Endothelial cell of umbilical vein (primary cell): ENCODE results near the gene ASTN1. TPM values are rescaled to one million over a fixed set of nuclear protein-coding genes. Genes with fewer than 3 reads are reported as not detected.

Experiments
- BruUV-seq: library from RNA; stranded (reverse); fragments of 400-500 nt; replicated peaks from 2 replicates; lab custom pipeline; 2021; lab: Mats Ljungman, UMichigan
- CTCF ChIA-PET: fragments of 300-600, 350-600 bp; sonication (Branson Sonifier 250); formaldehyde crosslinking; loops from one replicate; lab custom pipeline; 2021; ENCODE audit warnings: antibody characterized with exemption, inconsistent platforms; lab: Charles Lee
- POLR2A ChIA-PET: fragments of 300-600, 350-600 bp; sonication (Branson Sonifier 250); formaldehyde crosslinking; loops from one replicate; lab custom pipeline; 2021; ENCODE audit warnings: antibody characterized with exemption, inconsistent platforms; lab: Charles Lee
- DNase-seq: peaks from one replicate; pipeline ENCODE4 v3.0.0-alpha.2; 2011; ENCODE audit warnings: low read depth, low spot score
- FAIRE-seq: peaks from 2 replicates; lab custom pipeline; 2011; peaks lifted over from hg19 to GRCh38; lab: Jason Lieb, UNC
- H2AFZ ChIP-seq: 2 replicates; pipeline ENCODE4 v1.6.0; 2012; ENCODE audit warnings: low read depth, low read length, control low read depth, inconsistent platforms
- H3K27ac ChIP-seq: 2 replicates; pipeline ENCODE4 v1.5.1; 2011; ENCODE audit warnings: low read depth, mild to moderate bottlenecking, control low read depth, low read length, moderate library complexity; ENCODE audit not compliant: insufficient read depth
- H3K27me3 ChIP-seq, 2 experiments: 2 replicates each; pipeline versions ENCODE4 v1.6.0 to v1.6.1; 2011; ENCODE audit warnings: low read length in 2 of 2, mixed read lengths in 1 of 2; ENCODE audit not compliant: control insufficient read depth in 2 of 2, insufficient read depth in 2 of 2
- H3K36me3 ChIP-seq, 2 experiments: 2 replicates in 1 of 2; 3 replicates in 1 of 2; pipeline ENCODE4 v1.5.1; 2011; ENCODE audit warnings: low read length in 2 of 2, mild to moderate bottlenecking in 1 of 2, moderate library complexity in 1 of 2; ENCODE audit not compliant: control insufficient read depth in 2 of 2, insufficient read depth in 2 of 2; ENCODE audit errors: extremely low read depth in 1 of 2
- H3K4me1 ChIP-seq: 3 replicates; pipeline ENCODE4 v1.5.1; 2011; ENCODE audit warnings: mild to moderate bottlenecking, low read length; ENCODE audit not compliant: control insufficient read depth, insufficient read depth; ENCODE audit errors: extremely low read depth
- H3K4me2 ChIP-seq: 2 replicates; pipeline ENCODE4 v1.6.1; 2011; ENCODE audit warnings: low read length, control low read depth, mixed read lengths; ENCODE audit not compliant: insufficient read depth
- H3K4me3 ChIP-seq, 3 experiments: fragments of 200-600 bp in 1 of 3; sonication (generic), shearing (Covaris generic) in 1 of 3; replicated peaks in 1 of 3; 2 replicates each; pipeline ENCODE4 v1.5.1; 2011 to 2016; ENCODE audit warnings: control low read depth in 3 of 3, low read length in 3 of 3, mild to moderate bottlenecking in 2 of 3, inconsistent platforms in 1 of 3, low read depth in 1 of 3, moderate library complexity in 1 of 3; ENCODE audit not compliant: insufficient read depth in 1 of 3
- H3K79me2 ChIP-seq: 2 replicates; pipeline ENCODE4 v1.6.0; 2012; ENCODE audit warnings: low read length, inconsistent platforms; ENCODE audit not compliant: control insufficient read depth, insufficient read depth
- H3K9ac ChIP-seq: replicated peaks from 2 replicates; pipeline ENCODE3; 2011; ENCODE audit warnings: low read length, control low read depth; ENCODE audit not compliant: insufficient read depth; ENCODE audit errors: extremely low read depth
- H3K9me1 ChIP-seq: replicated peaks from 3 replicates; pipeline ENCODE4 v1.6.0; 2011; ENCODE audit warnings: mild to moderate bottlenecking, low read length; ENCODE audit not compliant: control insufficient read depth, insufficient read depth; ENCODE audit errors: extremely low read depth
- H3K9me3 ChIP-seq: replicated peaks from 2 replicates; pipeline ENCODE4 v1.5.1; 2012; ENCODE audit warnings: low read length, inconsistent platforms; ENCODE audit not compliant: control insufficient read depth, insufficient read depth
- H4K20me1 ChIP-seq: replicated peaks from 2 replicates; pipeline ENCODE3; 2011; ENCODE audit warnings: mild to moderate bottlenecking, low read length; ENCODE audit not compliant: control insufficient read depth, insufficient read depth; ENCODE audit errors: extremely low read depth
- EZH2 ChIP-seq: IDR thresholded peaks from 2 replicates; pipeline ENCODE4 v1.6.1; 2012; ENCODE audit warnings: borderline replicate concordance, low read depth, mild to moderate bottlenecking, moderate library complexity, low read length, inconsistent platforms; ENCODE audit not compliant: severe bottlenecking
- FOS ChIP-seq: IDR thresholded peaks from 2 replicates; pipeline ENCODE4 v1.6.1; 2011; ENCODE audit warnings: mild to moderate bottlenecking, low read length, moderate library complexity, borderline replicate concordance; ENCODE audit not compliant: insufficient read depth
- GATA2 ChIP-seq: IDR thresholded peaks from 2 replicates; pipeline ENCODE4 v1.7.0; 2011; ENCODE audit warnings: low read depth, mild to moderate bottlenecking, moderate library complexity, mixed read lengths, low read length; ENCODE audit not compliant: insufficient read length, insufficient read depth
- JUN ChIP-seq: IDR thresholded peaks from 2 replicates; pipeline ENCODE4 v1.6.1; 2011; ENCODE audit warnings: borderline replicate concordance, low read depth; ENCODE audit not compliant: insufficient read length, insufficient read depth
- MYC ChIP-seq: IDR thresholded peaks from one replicate; pipeline ENCODE4 v1.6.1; 2011; ENCODE audit warnings: mild to moderate bottlenecking, low read depth, low read length
- POLR2A ChIP-seq: IDR thresholded peaks from 2 replicates; pipeline ENCODE4 v1.6.1; 2012; ENCODE audit warnings: low read depth, mild to moderate bottlenecking, control low read depth, low read length
- POLR2AphosphoS5 ChIP-seq: IDR thresholded peaks from 2 replicates; pipeline ENCODE4 v1.6.1; 2012; ENCODE audit warnings: low read depth, mild to moderate bottlenecking, control low read depth, low read length, moderate library complexity; ENCODE audit not compliant: insufficient read depth
- dilution Hi-C: fragments of 300-500 bp; cut with MboI; formaldehyde crosslinking; loops from one replicate; pipeline ENCODE4 v1.15.0; 2019; ENCODE audit warnings: low sequenced_read_pairs; ENCODE audit not compliant: extremely low pct_ligation_motif_present
- intact Hi-C: fragments of 100-400 bp; cut with micrococcal nuclease; formaldehyde crosslinking; loops from one replicate; pipeline ENCODE4 v1.10.0; 2022
- polyA plus RNA-seq, 4 experiments: library from polyadenylated mRNA; depleted of rRNA in 3 of 4; stranded (reverse) in 3 of 4; unstranded in 1 of 4; fragments of >200 nt; gene quantifications; 2 replicates each; pipeline versions ENCODE4 v1.2.1 to v1.2.3, GENCODE V29; 2011 to 2012; ENCODE audit warnings: missing spikeins in 1 of 4
- total RNA-seq: library from RNA; stranded (reverse); gene quantifications from 2 replicates; pipeline ENCODE4 v1.2.3, GENCODE V29; 2021
- TF ChIP-seq, protein P1 (sequence below): IDR thresholded peaks from 2 replicates; pipeline ENCODE4 v1.6.1; 2011; ENCODE audit not compliant: insufficient read depth, insufficient read length
- TF ChIP-seq, protein P2 (sequence below), 2 donors: IDR thresholded peaks; 1 replicate in 1 of 2; 2 replicates in 1 of 2; pipeline ENCODE4 v1.5.1; 2011; ENCODE audit warnings: low read length in 2 of 2, mild to moderate bottlenecking in 2 of 2, moderate library complexity in 2 of 2, control low read depth in 1 of 2, inconsistent platforms in 1 of 2, low read depth in 1 of 2; ENCODE audit not compliant: insufficient read depth in 1 of 2; ENCODE audit errors: extremely low read depth in 1 of 2

Gene ASTN1
- total and polyA plus RNA-seq, 2 donors (not counting 3 experiments of a cell fraction or from before 2014, with no cell fraction given), result 0.04 TPM; not detected in 1

DNA sequence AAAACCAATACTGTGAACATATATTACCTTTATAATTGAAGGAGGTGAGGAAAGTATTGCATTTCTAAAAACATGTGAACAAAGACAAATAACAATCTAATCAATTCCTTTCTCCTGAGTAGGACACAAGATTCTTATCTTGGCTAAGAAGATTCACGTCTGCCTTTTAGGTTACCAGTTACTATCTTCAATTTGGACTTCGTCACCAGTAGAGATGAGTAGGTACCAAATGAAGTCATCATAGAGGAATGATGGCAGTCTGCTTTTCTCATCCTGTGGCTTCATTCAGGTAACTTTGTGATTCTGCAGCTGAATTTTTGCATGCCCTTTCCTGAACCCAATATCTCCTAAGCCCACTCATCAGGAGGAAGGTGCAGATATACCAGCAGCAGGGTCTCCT is 32.4 kb downstream of the ASTN1 start:
- Histone ChIP-seq H3K79me2 (no peaks in the 10 kb centered on the region), H3K9me3 (peaks cover 2% of the 10 kb centered on the region), H3K27ac (no peak overlapping the region), H2AFZ (no peak overlapping the region), H3K4me3 (no peak overlapping the region), H3K36me3 (no peaks in the 10 kb centered on the region), H3K9ac (no peak overlapping the region), H3K9me1 (no peaks in the 10 kb centered on the region), H3K27me3 (no peaks in the 10 kb centered on the region), H4K20me1 (no peaks in the 10 kb centered on the region), H3K4me1 (no peaks in the 10 kb centered on the region), H3K4me2 (no peak overlapping the region)
- dilution Hi-C loops, result no loop called here
- FAIRE-seq (no peak), DNase-seq (no peak)
- ChIA-PET CTCF (no interaction called here), POLR2A (no interaction called here)
- TF ChIP-seq EZH2 (no peak), FOS (no peak), POLR2A (no peak), POLR2AphosphoS5 (no peak), JUN (no peak), GATA2 (no peak), MYC (no peak)
- TF ChIP-seq, protein P1, sequence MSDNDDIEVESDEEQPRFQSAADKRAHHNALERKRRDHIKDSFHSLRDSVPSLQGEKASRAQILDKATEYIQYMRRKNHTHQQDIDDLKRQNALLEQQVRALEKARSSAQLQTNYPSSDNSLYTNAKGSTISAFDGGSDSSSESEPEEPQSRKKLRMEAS, result no peak
- TF ChIP-seq, protein P2, sequence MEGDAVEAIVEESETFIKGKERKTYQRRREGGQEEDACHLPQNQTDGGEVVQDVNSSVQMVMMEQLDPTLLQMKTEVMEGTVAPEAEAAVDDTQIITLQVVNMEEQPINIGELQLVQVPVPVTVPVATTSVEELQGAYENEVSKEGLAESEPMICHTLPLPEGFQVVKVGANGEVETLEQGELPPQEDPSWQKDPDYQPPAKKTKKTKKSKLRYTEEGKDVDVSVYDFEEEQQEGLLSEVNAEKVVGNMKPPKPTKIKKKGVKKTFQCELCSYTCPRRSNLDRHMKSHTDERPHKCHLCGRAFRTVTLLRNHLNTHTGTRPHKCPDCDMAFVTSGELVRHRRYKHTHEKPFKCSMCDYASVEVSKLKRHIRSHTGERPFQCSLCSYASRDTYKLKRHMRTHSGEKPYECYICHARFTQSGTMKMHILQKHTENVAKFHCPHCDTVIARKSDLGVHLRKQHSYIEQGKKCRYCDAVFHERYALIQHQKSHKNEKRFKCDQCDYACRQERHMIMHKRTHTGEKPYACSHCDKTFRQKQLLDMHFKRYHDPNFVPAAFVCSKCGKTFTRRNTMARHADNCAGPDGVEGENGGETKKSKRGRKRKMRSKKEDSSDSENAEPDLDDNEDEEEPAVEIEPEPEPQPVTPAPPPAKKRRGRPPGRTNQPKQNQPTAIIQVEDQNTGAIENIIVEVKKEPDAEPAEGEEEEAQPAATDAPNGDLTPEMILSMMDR (IDR thresholded peaks at IDR 0.05; ENCODE audit: extremely low read depth in 1 of 2, insufficient read depth in 1 of 2, low read depth in 1 of 2, low read length in 2 of 2), result no peak
- no TSS peak for BruUV-seq
- intact Hi-C loops, result no loop called here
